LNCaP clone FGC (cell line): ENCODE measurements around the gene POC1B.

ENCODE experiments used
- DNase-seq: peaks from one replicate; pipeline ENCODE4 v3.0.0-alpha.2; 2011; ENCODE audit warnings: low read depth
- H3K4me3 ChIP-seq: 2 replicates; pipeline ENCODE4 v1.5.1; 2011; ENCODE audit warnings: mild to moderate bottlenecking, low read depth, low read length, control low read depth
- CTCF ChIP-seq: IDR thresholded peaks from 2 replicates; pipeline ENCODE4 v1.5.1; 2012; ENCODE audit warnings: mild to moderate bottlenecking; ENCODE audit not compliant: control insufficient read depth, insufficient read depth; ENCODE audit errors: extremely low read depth

The POC1B gene

DNA sequence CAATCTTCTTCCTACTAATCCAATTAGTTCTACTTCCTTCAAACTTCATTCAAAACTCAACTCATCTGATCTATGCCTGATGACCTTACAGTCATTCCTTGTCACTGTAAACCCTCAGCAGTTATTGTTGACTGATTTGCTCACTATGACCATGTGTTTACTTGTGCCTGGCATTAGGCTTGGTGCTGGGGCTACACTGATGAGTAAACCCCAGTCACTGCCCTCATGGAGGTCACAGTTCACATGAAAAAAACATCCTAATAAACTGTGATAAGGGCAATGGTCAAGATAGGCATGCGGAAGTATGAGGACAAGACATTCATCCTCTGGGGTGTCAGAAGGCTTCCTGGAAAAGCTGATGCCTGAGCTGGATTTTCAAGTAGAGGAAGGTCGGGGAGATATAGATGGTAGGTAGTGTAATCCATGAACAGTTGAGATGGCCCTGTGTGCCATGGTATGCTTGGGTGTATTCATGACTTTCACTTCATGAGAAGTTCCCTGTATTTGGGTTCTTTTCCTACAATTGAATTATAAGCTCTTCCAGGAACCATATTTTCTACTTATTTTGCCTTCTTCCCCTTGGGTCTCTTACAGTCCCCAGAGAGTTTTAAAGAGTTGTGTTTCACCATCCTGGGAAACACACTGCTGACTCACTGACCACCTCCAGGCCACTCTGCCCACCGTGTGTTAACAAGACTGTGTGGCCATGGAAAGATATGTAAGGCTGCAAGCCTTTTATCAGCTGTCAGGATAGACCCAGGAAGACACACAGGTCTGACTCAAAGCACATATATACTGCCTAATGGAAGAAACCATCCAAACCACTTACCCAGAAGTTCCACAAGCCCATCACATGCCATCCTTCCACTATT lies 134.8 kb downstream of the POC1B start:
- TF ChIP-seq CTCF, result no peak
- no peak overlapping the region for H3K4me3 ChIP-seq
- no peak for DNase-seq

DNA sequence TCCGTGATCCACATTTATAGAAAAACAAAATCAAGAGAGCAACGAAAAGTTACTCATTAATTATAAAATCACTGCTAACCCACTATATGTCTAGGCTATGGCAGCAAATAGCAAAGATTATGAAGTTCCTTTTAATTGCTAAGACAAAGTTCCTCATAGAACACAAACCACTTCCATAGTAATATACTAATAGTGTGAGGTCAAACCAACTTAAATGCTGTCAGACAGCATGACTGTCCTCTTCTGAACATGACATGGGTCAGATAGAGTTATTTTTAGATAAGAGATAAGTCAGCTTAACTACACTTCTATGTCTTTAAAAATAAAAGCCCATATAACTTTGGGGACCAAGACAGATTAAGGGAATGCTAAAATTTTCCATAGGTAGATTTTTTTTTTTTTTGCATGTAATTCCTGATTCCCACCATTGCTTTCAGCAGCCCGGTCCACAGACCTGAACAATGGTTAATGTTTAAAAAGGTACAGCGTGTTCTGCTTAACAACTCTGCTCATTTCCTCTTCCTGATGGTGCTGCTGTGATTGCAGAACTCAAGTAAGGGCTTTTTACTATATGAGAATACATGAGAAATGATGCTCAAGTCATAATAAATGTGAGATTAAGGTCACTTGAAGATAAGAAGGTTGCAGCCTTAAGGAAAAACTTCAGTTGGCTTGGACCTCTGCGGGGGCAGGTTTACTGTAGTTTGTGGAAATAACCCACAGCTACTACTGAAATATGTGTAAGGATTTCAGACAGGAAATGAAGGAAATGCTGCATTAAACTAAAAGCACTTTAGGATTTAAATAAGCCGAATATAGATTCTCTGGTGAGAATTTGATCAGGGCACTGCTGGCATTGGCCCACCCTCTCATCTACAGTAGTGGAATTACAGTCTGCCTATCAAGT lies 135.8 kb downstream of the POC1B start:
- DNase-seq, result no peak
- H3K4me3 ChIP-seq, result no peak overlapping the region
- no peak for TF ChIP-seq CTCF

- no peak for DNase-seq
- no peak overlapping the region for H3K4me3 ChIP-seq
- TF ChIP-seq CTCF, result no peak
Measured at GRCh38 chr12:89386138-89386537, 139.7 kb downstream of the POC1B start.

DNA sequence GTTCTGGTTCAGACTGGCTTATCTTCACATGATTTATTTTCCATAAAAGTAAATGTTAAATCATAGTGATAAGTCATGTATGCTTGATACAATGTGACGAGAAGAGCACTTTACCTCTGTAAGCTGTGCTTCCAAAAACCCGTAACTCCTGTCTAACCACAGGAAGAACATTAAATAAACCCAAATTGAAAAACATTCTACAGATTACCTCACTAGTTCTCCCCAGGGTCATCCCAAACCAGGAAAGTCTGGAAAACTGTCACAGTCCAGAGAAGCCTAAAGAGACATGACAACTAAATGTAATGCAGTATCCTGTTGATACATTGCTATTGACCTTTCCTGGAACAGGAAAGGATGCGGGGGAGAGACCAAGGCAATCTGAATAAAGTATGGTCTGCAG lies 141.0 kb downstream of the POC1B start:
- no peak for DNase-seq
- no peak overlapping the region for H3K4me3 ChIP-seq
- TF ChIP-seq CTCF, result no peak

GRCh38 chr12:89384050-89384758 lies 141.6 kb downstream of the POC1B start:
- H3K4me3 ChIP-seq, result no peak overlapping the region
- DNase-seq, result no peak
- no peak for TF ChIP-seq CTCF

GRCh38 chr12:89383235-89384049 lies 142.4 kb downstream of the POC1B start:
- TF ChIP-seq CTCF, result no peak
- peak; percentile 57 for DNase-seq
- no peak overlapping the region for H3K4me3 ChIP-seq
